GM12865 (cell line): ENCODE measurements around the gene DTYMK.

Source experiments
- DNase-seq: peaks from one replicate; pipeline ENCODE4 v3.0.0; 2010; ENCODE audit warnings: low read depth
- H3K4me3 ChIP-seq: 2 replicates; pipeline ENCODE4 v1.5.1; 2011; ENCODE audit warnings: mild to moderate bottlenecking, low read depth, low read length, control low read depth
- TF ChIP-seq, protein P1 (sequence below): IDR thresholded peaks from 2 replicates; pipeline ENCODE4 v1.5.1; 2011; ENCODE audit warnings: low read length, control low read depth, low read depth, inconsistent platforms; ENCODE audit not compliant: insufficient read depth; ENCODE audit errors: missing control alignments

DTYMK gene

GRCh38 chr2:241633561-241633960 is 53.1 kb downstream of the DTYMK start:
- no peak overlapping the region for H3K4me3 ChIP-seq
- DNase-seq = no peak
- TF ChIP-seq, protein P1, sequence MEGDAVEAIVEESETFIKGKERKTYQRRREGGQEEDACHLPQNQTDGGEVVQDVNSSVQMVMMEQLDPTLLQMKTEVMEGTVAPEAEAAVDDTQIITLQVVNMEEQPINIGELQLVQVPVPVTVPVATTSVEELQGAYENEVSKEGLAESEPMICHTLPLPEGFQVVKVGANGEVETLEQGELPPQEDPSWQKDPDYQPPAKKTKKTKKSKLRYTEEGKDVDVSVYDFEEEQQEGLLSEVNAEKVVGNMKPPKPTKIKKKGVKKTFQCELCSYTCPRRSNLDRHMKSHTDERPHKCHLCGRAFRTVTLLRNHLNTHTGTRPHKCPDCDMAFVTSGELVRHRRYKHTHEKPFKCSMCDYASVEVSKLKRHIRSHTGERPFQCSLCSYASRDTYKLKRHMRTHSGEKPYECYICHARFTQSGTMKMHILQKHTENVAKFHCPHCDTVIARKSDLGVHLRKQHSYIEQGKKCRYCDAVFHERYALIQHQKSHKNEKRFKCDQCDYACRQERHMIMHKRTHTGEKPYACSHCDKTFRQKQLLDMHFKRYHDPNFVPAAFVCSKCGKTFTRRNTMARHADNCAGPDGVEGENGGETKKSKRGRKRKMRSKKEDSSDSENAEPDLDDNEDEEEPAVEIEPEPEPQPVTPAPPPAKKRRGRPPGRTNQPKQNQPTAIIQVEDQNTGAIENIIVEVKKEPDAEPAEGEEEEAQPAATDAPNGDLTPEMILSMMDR = no peak

- no peak overlapping the region for H3K4me3 ChIP-seq
- DNase-seq = no peak
- TF ChIP-seq, protein P1 = no peak
Observed at GRCh38 chr2:241632478-241633325, 53.9 kb downstream of the DTYMK start.

DNA sequence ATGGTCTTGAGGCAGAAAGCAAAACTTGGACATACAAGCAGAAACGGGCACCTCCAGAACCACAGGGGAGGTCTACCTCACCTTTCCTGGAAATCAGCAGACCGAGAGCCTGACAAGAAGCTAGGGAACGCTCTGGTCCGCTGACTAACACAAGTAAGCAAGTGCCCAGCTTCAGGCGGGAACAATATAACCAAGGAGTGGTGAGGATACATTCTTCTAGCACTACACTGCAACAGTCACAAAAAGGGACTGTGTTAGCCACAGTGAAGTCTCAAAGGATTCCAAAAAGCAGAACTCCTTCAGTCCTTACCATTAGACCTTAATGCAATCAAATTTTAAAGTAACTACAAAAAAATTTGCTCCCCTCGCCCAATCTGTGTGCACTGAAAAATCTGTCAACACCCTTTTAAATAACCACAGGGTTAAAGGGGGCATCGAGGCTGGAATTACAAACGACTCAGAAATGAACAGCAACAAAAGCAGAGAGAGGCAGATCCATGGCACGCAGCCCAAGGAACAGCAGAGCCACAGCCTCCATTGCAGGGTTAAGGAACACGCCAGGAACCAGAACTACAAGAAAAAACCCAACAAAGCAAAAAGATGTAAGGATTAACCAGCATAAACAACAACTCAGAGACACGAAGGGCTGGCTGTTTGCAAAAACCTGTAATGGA is 56.7 kb downstream of the DTYMK start:
- H3K4me3 ChIP-seq = no peak overlapping the region
- TF ChIP-seq, protein P1 = no peak
- DNase-seq = no peak

DNA sequence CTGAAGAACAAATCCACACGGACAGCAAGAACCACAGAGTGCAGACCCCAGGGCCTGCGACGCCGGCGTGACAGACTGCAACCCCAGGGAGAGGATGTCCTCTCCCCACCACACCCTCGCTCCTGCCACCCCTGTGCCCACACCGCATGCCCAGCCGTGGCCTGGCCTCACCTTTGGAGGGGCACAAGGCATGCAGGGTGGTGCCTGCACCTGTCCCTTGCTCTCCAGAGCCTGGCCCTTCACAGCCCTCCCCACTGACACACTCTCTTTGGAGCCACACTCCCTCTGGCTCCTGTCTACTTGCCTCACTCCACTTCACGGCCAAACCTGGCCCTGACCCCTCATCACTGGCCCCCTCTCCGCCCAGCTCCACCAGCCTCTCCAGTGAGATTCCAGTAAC is 58.9 kb downstream of the DTYMK start:
- DNase-seq = no peak
- no peak overlapping the region for H3K4me3 ChIP-seq
- TF ChIP-seq, protein P1 = no peak
